Measurements from ENCODE around the gene SAP30BP. TPM values are rescaled to one million over a fixed set of nuclear protein-coding genes. Genes with fewer than 3 reads are reported as not detected.

SAP30BP gene
- total RNA-seq, 1 donor: 60.0 TPM

DNA sequence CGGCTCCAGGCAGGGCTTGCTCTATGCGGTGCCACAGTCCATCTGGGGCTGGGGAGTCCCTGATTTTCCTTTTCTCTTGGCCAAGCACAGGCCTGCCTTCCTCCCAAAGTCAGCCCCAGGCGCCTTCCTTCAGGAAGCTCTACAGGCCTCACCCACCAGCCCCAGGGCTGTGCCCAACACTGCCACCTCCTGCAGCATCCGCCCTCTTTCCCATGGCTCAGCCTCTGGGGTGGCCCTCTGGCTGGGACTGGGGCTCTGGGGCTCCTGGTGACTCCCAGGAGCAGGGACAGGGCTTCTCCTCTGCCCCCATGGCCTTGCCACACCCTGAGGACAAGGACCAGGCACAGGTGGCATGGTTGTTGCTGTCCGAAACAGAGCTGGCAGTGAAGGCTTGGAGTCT lies 54.9 kb downstream of the SAP30BP start:
- H3K4me3 ChIP-seq (ENCODE audit: low read depth, low read length): no peak overlapping the region
- DNase-seq (ENCODE audit: low read depth): no peak
- TF ChIP-seq, protein P1, sequence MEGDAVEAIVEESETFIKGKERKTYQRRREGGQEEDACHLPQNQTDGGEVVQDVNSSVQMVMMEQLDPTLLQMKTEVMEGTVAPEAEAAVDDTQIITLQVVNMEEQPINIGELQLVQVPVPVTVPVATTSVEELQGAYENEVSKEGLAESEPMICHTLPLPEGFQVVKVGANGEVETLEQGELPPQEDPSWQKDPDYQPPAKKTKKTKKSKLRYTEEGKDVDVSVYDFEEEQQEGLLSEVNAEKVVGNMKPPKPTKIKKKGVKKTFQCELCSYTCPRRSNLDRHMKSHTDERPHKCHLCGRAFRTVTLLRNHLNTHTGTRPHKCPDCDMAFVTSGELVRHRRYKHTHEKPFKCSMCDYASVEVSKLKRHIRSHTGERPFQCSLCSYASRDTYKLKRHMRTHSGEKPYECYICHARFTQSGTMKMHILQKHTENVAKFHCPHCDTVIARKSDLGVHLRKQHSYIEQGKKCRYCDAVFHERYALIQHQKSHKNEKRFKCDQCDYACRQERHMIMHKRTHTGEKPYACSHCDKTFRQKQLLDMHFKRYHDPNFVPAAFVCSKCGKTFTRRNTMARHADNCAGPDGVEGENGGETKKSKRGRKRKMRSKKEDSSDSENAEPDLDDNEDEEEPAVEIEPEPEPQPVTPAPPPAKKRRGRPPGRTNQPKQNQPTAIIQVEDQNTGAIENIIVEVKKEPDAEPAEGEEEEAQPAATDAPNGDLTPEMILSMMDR (IDR thresholded peaks at IDR 0.05; ENCODE audit: insufficient read depth, low read depth, low read length): no peak

DNA sequence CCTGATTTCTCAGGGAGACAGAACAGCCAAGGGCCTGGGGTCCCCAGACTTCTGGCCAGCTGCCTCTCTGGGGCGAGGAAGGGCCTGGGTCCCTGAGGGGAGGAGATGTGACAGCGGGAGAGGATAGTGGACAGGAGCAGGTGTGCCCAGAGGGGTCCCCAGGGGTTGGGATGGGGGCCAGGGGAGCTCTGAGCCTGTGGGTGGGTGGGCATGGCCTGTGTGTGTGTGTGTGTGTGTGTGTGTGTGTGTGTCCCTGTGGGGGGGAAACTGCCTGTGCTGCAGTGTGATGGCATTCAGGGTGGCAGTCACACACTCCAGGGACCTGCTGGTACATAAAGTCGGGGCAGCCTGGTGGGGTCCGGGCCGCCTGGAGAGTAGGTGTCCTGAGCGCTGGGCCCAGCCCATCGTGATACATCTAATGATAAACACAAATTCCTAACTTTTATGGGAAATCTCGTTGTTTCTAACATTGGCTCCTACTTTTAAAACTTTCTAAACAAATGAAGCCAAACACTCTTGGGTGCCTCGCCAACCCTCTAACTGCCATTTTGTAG lies 55.5 kb downstream of the SAP30BP start:
- TF ChIP-seq, protein P1 (IDR thresholded peaks at IDR 0.05; ENCODE audit: insufficient read depth, low read depth, low read length): no peak
- DNase-seq (ENCODE audit: low read depth): no peak

DNA sequence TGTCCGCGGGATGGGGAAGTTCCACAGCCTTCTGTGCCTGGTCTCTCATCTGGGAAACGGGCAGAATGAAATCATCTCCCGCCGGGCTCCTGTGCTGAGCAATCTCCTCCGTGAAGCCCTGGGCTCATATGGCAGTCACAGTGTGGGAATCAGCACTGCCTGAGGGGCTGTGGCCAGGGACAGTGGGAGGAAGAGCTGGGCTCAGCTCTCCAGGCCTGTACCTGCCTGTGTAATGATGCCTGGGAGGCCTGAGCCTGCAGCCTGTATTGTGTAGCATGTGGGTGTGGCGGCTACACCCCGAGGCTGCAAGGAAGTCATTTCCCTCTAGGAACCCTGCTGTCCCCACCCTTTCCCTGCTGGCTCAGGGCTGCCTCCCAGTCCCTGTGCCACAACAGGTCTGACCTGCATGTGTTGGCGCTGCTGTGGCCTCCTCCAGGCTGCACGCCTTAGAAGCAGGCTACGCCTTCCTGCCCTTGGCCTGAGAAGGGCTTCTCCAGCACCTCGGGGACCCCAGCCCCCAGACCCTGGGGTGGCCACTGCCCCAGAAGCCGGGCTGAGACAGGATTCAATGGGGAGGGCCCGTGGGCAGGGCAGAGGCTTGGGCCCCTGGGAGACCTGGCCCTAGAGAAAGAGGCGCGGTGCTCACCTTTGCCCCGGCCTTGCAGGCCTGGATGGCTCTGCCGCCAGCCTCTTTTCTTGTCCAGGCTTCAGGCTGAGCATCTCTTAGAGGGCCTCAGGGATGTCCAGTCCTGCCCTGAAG lies 56.2 kb downstream of the SAP30BP start:
- TF ChIP-seq, protein P1 (IDR thresholded peaks at IDR 0.05; ENCODE audit: insufficient read depth, low read depth, low read length): no peak
- no peak overlapping the region for H3K4me3 ChIP-seq (ENCODE audit: low read depth, low read length)
- DNase-seq (ENCODE audit: low read depth): no peak

More for the DNA sequence above, 55.5 kb downstream of the SAP30BP start:
- no peak overlapping the region for H3K4me3 ChIP-seq (ENCODE audit: low read depth, low read length)

DNA sequence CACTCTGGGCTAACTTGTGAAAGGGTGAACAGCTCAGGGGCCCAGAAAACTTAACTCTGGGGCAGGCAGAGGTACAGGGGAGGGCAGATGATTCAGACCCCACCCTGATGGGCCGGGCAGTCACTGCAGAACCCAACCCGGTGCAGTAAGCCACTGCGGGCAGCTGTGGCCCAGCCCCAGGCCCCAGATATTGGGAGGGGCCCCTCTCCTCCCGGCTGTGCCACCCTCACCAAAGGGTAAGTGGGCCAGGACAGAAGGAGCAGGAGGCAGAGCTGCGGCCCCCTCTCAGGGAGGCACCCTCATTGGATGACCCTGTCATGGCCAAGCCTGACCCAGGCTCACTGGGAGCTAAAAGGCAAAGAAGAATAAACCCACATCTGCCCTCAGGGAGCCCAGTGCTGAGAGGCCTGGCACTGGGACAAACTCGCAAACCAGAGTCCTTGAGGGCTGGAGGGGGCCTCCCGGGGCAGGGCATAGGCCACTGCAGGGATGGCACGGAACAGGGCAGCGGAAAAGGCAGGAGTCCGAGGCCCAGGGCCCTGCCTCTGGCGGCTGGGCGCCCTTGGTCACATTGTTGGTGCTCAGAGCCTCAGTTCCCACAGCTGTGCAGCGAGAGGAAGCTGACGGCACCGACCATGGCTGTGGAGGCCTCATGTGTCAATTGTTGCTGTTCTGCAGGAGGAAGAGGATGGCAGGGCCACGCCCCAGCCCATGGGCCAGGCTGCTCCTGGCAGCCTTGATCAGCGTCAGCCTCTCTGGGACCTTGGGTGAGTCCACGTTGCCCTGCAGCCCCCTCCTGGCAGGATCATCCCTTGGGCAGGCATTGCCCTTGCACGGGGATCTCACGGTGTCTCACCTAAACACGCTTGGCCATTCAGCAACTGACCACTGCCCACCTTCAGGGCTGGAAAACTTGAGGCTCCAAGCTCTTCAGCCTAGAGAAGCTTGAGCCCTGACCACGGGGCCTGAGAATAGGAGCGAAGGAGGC lies 57.2 kb downstream of the SAP30BP start:
- no peak for DNase-seq (ENCODE audit: low read depth)
- TF ChIP-seq, protein P1 (IDR thresholded peaks at IDR 0.05; ENCODE audit: insufficient read depth, low read depth, low read length): no peak

DNA sequence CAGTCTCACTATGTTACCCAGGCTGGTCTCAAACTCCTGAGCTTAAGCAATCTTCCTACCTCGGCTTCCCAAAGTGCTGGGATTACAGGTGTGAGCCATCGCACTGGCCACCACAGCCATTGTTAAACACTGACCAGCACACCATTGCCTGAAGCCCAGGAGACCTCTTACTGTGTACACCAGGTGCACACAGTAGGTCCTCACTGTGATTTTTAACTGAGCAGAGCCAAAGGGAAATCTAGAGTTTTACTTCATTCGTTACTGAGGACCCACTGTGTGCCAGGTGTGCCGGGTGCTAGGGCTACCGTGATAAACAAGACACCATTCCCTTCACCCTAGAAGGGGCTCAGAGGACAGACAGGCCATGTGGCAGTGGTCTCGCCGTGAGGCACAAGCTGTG lies 58.4 kb downstream of the SAP30BP start:
- H3K4me3 ChIP-seq (ENCODE audit: low read depth, low read length): no peak overlapping the region
- TF ChIP-seq, protein P1 (IDR thresholded peaks at IDR 0.05; ENCODE audit: insufficient read depth, low read depth, low read length): no peak
- no peak for DNase-seq (ENCODE audit: low read depth)

More for the DNA sequence above, 57.2 kb downstream of the SAP30BP start:
- no peak overlapping the region for H3K4me3 ChIP-seq (ENCODE audit: low read depth, low read length)

DNA sequence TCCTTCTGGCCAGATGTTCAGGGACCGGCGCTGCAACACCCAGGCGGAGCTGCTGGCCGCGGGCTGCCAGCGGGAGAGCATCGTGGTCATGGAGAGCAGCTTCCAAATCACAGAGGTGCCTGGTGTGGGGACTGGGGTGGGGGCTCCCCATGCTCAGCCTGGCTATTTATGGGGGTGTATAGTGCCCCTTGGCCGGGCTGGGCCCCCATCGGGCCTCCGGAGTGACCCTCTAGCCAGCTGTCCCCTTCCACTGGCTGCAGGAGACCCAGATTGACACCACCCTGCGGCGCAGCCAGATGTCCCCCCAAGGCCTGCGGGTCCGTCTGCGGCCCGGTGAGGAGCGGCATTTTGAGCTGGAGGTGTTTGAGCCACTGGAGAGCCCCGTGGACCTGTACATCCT lies 60.3 kb downstream of the SAP30BP start:
- TF ChIP-seq, protein P1 (IDR thresholded peaks at IDR 0.05; ENCODE audit: insufficient read depth, low read depth, low read length): no peak
- DNase-seq (ENCODE audit: low read depth): no peak
- H3K4me3 ChIP-seq (ENCODE audit: low read depth, low read length): no peak overlapping the region

Data from fibroblast of villous mesenchyme (primary cell).